ENCODE results near the gene STX17.

- TF ChIP-seq CTCF (IDR thresholded peaks at IDR 0.05) (no peak), POLR2AphosphoS5 (IDR thresholded peaks at IDR 0.05) (no peak)
Measured at GRCh38 chr9:99867968-99868367, 38.5 kb upstream of the STX17 start.

Measured in prostate gland (tissue), 2 donors.